AG04450 (cell line): ENCODE results near the gene INAFM2. TPM values are rescaled to one million over a fixed set of nuclear protein-coding genes. Genes with fewer than 3 reads are reported as not detected.

ENCODE experiments used
- CTCF ChIA-PET: fragments of 300-600, 350-600 bp; formaldehyde crosslinking; extraction: SDS; loops from one replicate; lab custom pipeline; 2022; ENCODE audit warnings: antibody characterized with exemption, inconsistent platforms; lab: Charles Lee
- POLR2A ChIA-PET: fragments of 350-600 bp; formaldehyde crosslinking; extraction: SDS; loops from one replicate; lab custom pipeline; 2021; ENCODE audit warnings: antibody characterized with exemption, inconsistent platforms; lab: Yijun Ruan, JAX
- DNase-seq: peaks from one replicate; pipeline ENCODE4 v3.0.0-alpha.2; 2011; ENCODE audit warnings: low read depth, low spot score
- H3K27ac ChIP-seq: one replicate; pipeline ENCODE4 v1.5.1; 2012; ENCODE audit warnings: low read depth, low read length, control low read depth
- H3K27me3 ChIP-seq: one replicate; pipeline ENCODE4 v1.6.0; 2012; ENCODE audit warnings: low read length; ENCODE audit not compliant: control insufficient read depth, insufficient read depth
- H3K4me3 ChIP-seq: 2 replicates; pipeline ENCODE4 v1.5.1; 2011; ENCODE audit warnings: mild to moderate bottlenecking, low read depth, low read length, control low read depth
- H3K9me3 ChIP-seq: 2 replicates; pipeline ENCODE4 v1.5.1; 2012; ENCODE audit warnings: low read length; ENCODE audit not compliant: control insufficient read depth, insufficient read depth
- polyA plus RNA-seq: library from polyadenylated mRNA; depleted of rRNA; stranded (reverse); fragments of >200 nt; gene quantifications from 2 replicates; pipeline ENCODE4 v1.2.3, GENCODE V29; 2011
- TF ChIP-seq, protein P1 (sequence below): IDR thresholded peaks from 2 replicates; pipeline ENCODE4 v1.5.1; 2011; ENCODE audit warnings: low read depth, low read length, control low read depth, inconsistent platforms

Gene INAFM2
- polyA plus RNA-seq, 1 experiment: 11.4 TPM

DNA sequence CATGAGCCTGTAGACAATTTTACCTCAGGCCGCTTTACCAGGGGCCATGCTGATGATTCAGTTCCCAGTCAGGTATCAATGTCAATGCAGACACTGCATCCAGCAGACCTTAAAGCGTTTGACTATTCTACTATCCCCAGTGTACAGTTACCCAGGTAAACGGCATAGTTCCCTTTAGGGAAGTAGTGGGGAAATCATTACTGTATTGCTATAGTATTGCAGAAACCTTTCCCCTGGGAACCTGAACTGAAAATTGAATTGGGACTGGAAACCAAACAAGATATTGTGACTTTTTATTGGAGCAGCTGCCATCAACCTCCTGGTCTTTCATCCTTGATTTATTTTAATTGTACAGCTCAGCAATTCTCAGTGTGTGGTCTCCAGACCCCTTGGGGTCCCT lies 6.6 kb upstream of the INAFM2 start:
- ChIA-PET CTCF (interaction anchor here (0.6 to 1.3 kb wide), 3 partner anchors 27 to 38 kb away, joined by 3 to 5 read pairs (median 4); no protein-coding TSS in a partner anchor), POLR2A (no interaction called here)
- Histone ChIP-seq H3K27ac (no peak overlapping the region), H3K9me3 (no peaks in the 10 kb centered on the region), H3K27me3 (peaks cover 31% of the 10 kb centered on the region), H3K4me3 (no peak overlapping the region)
- TF ChIP-seq, protein P1, sequence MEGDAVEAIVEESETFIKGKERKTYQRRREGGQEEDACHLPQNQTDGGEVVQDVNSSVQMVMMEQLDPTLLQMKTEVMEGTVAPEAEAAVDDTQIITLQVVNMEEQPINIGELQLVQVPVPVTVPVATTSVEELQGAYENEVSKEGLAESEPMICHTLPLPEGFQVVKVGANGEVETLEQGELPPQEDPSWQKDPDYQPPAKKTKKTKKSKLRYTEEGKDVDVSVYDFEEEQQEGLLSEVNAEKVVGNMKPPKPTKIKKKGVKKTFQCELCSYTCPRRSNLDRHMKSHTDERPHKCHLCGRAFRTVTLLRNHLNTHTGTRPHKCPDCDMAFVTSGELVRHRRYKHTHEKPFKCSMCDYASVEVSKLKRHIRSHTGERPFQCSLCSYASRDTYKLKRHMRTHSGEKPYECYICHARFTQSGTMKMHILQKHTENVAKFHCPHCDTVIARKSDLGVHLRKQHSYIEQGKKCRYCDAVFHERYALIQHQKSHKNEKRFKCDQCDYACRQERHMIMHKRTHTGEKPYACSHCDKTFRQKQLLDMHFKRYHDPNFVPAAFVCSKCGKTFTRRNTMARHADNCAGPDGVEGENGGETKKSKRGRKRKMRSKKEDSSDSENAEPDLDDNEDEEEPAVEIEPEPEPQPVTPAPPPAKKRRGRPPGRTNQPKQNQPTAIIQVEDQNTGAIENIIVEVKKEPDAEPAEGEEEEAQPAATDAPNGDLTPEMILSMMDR: no peak
- DNase-seq: no peak

GRCh38 chr15:40317580-40317979 lies 5.9 kb upstream of the INAFM2 start:
- CTCF ChIA-PET: interaction anchor here (0.6 to 1.3 kb wide), 2 partner anchors 13 to 27 kb away, joined by 4 to 5 read pairs; no protein-coding TSS in a partner anchor
- POLR2A ChIA-PET: no interaction called here
- Histone ChIP-seq H3K9me3 (no peaks in the 10 kb centered on the region), H3K27ac (no peak overlapping the region), H3K27me3 (peaks cover 25% of the 10 kb centered on the region), H3K4me3 (no peak overlapping the region)
- DNase-seq: no peak
- TF ChIP-seq, protein P1: no peak

GRCh38 chr15:40320409-40320808 lies 3.1 kb upstream of the INAFM2 start:
- DNase-seq: no peak
- TF ChIP-seq, protein P1: no peak
- H3K27me3 ChIP-seq: peaks cover 22% of the 10 kb centered on the region
- no peak overlapping the region for H3K27ac ChIP-seq
- no peak overlapping the region for H3K4me3 ChIP-seq
- ChIA-PET CTCF (interaction anchor here (0.8 to 5.1 kb wide), 10 partner anchors 10 to 212 kb away, joined by 3 to 85 read pairs (median 8); partner anchors contain the start of genes BMF and CCDC9B), POLR2A (no interaction called here)
- H3K9me3 ChIP-seq: no peaks in the 10 kb centered on the region; the same call in 1 of the 2 replicates

DNA sequence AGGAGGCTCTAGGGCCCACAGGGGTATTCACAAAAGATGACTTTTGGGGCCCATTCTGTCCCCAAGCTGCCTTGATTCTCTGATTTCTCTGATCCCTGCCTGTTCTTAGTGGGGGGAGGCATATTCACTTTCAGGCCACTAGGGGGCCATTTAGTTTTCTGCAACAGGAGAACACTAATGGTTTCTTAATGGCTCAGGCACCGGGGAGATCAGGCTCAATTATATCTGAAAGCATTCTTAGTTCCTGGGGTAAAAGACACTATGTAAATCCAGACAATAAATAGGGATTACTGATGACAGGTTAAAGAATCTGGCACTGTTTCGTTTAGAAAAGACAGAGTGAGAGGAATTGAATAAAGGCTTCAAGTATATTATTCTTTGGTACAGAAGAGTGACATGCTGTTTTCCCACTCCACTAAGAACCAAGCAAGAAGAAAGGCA lies 2.5 kb upstream of the INAFM2 start:
- H3K27ac ChIP-seq: no peak overlapping the region
- POLR2A ChIA-PET: interaction anchor here (0.7 kb wide), 1 partner anchor 1525 kb away, joined by 3 read pairs; no protein-coding TSS in a partner anchor

More for the DNA sequence above, 2.5 kb upstream of the INAFM2 start:
- Histone ChIP-seq H3K9me3 (no peaks in the 10 kb centered on the region; the same call in 1 of the 2 replicates), H3K4me3 (no peak overlapping the region), H3K27me3 (peaks cover 22% of the 10 kb centered on the region)
- no peak for DNase-seq
- CTCF ChIA-PET: interaction anchor here (1.4 to 5.1 kb wide), 9 partner anchors 10 to 103 kb away, joined by 3 to 85 read pairs (median 14); partner anchors contain the start of gene CCDC9B
- TF ChIP-seq, protein P1: peak; percentile 90
